Measurements from ENCODE around the gene FCN2. TPM values are rescaled to one million over a fixed set of nuclear protein-coding genes. Genes with fewer than 3 reads are reported as not detected.

The FCN2 gene
- total and polyA plus RNA-seq, 2 of the 13 experiments (the other 11 are each of a cell fraction or from before 2014, with no cell fraction given), result not detected

- no peak for TF ChIP-seq PBX3 (CRISPR knock-in tag; IDR thresholded peaks at IDR 0.05; ENCODE audit: borderline replicate concordance)
- TF ChIP-seq ATF7 (IDR thresholded peaks at IDR 0.05), result no peak
- no peak for TF ChIP-seq ATF7 (CRISPR knock-in tag; IDR thresholded peaks at IDR 0.05)
- TF ChIP-seq ZNF737 (CRISPR knock-in tag; IDR thresholded peaks at IDR 0.05; ENCODE audit: borderline replicate concordance), result no peak
- no peak for TF ChIP-seq IKZF4 (CRISPR knock-in tag; IDR thresholded peaks at IDR 0.05; ENCODE audit: borderline replicate concordance, low read depth, not compliant biosample characterization)
- TF ChIP-seq ZMYM4 (CRISPR knock-in tag; IDR thresholded peaks at IDR 0.05), result no peak
- TF ChIP-seq ZBTB4 (CRISPR knock-in tag; IDR thresholded peaks at IDR 0.05; ENCODE audit: borderline replicate concordance), result no peak
- TF ChIP-seq ZNF619 (CRISPR knock-in tag; IDR thresholded peaks at IDR 0.05), result no peak
- TF ChIP-seq ZSCAN12 (CRISPR knock-in tag; IDR thresholded peaks at IDR 0.05), result no peak
- TF ChIP-seq KAT8 (CRISPR knock-in tag; IDR thresholded peaks at IDR 0.05), result no peak
- no peak for TF ChIP-seq SRF (IDR thresholded peaks at IDR 0.05; ENCODE audit: low read depth, low read length)
These were observed 9.5 kb downstream of the FCN2 start (continued) for GRCh38 chr9:134890155-134890495.

Data from HepG2 (cell line).